Globus pallidus (tissue), 1 donor: ENCODE measurements around the gene OLIG1.

Experiments
- DNase-seq: peaks from one replicate; pipeline ENCODE4 v3.0.0-alpha.2; 2015; ENCODE audit warnings: low spot score

The OLIG1 gene

DNA sequence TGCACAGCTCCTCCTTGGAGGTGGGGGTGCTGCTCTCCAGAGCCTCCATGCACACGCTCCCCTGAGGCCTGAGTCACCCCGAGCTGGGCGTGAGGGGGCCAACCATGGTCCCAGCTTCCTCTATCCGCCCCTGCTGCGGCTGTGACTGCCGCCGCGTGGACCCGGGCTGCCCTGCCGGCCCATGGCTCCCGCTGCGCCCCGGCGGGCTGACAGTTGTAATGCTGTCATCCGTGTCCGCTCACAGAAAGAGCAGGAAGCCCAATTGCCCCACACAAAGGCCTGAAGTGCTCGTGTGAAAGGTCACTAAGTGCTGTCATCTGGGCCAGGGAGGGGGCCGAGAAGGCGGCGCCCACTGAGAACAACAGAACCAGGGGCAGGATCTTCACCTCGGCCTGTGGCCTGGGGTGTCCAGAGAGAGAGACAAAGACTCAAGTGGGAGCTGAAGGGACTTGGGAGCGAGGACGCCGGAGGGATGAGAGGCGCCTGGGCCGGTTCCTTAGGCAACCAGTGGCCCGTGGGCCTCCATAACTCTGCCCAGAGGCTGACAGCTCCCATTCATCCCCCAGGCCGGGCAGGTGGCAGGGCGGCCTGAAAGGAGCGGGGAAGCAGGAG is 31.5 kb downstream of the OLIG1 start:
- no peak for DNase-seq

DNA sequence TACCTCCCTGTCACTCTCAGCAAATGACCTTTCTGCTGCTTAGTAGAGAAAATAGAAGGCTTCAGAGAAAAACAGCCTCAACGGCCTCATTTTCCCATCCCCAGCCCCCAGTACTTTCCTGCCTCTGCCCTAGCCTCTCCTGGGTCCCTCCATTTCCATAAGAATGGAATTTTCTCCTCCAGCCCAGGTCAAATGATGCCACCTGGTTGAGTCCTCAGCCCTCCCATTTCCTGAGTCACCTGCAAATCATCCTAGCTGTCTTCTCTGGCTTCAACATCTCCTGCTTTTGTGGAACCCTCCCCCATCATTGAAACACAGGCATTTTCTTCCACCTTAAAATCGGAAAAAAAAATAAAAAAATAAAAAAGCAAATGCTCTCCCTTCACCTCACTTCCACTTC is 35.1 kb downstream of the OLIG1 start:
- DNase-seq = no peak

DNA sequence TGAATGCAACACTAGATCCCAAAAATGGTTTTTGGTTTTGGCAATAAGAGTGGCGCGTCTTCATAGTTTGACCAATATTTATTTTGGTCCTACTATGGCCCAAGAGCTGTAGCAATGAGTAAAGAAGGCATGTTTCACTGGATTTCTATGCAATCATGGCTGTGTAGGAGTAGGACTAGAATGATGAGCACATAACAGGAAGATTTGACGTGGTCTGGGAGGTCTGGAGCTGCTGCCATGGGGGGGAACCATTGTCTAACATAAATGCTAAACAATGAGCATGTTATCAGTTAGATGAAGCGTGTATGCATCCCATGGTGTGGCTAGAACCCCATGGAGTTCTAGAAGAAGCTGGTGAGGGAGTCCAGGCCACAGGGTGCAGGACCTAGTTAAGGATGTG is 38.3 kb downstream of the OLIG1 start:
- no peak for DNase-seq

DNA sequence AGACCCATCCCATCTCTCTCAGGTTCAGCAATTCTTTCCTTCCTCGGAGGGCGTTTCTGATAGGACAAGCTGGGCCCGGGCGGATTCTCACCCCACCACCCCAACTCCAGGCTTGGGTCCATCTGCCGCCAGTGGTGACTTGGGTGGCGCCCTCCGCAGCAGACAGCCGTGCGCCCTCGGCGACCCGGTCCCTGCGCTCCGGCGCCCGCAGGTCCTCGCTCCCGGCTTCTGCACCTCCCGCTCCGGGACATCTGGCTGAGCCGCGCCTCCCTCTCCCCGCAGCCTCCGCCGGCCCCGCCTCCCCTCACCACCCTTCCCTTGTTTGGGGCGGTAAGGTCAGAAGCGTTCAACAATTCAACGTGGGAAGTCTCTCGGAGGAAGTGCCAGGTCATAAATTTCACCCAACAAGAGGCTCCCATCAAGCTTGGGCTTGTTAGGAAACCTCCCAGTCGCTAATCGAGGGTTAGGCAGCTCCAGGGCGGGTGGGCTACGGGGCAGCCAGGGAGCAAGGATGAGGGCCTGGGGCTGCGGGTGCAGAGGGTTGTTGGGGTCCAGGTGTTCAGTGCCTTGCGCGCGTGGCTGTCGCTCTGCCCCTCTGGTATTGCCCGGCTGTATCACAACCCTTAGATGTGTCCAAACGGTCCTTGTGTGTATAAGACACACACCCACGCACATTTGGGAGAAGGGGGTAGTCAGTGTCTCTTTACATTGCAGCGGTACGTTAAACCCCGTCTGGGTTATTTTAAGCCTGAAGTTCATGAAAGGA is 39.8 kb downstream of the OLIG1 start:
- peak; percentile 13 for DNase-seq

DNA sequence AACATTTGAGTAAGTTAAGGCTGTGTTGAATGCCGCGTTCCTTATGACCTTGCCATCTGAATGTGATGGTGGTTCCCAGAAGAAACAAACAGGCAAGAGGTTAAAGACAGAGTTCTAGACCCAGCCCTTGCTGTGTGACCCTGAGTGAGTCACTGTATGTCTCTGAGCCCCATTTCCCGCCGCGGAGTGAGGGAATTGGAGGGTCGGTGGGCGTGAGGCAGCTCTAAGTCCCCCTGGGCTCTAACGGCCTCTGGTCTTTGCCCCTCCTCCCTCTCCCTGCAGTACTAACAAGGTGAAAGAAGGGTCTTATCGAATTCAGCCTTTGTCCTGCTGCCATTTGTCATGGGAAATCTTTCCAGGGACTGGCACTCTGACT is 40.4 kb downstream of the OLIG1 start:
- no peak for DNase-seq

DNA sequence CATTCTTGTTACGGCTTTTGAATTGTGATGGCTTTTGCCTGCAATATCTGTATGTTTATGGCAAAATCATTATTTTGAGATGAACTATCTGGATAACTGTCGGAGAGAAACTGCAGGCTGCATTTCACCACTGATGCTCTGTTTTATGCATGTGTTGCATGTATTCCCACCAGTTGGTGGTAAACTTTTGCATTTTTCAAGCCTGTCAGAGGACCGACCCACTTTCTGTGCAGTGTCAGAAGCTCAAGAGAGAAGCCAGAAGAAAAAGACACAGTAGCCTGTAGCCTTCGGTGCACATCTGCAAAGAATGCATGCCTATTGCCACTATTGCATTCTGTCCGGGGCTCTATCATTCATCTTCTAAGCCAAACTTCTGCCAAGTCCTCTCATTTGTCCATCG is 41.6 kb downstream of the OLIG1 start:
- no peak for DNase-seq

DNA sequence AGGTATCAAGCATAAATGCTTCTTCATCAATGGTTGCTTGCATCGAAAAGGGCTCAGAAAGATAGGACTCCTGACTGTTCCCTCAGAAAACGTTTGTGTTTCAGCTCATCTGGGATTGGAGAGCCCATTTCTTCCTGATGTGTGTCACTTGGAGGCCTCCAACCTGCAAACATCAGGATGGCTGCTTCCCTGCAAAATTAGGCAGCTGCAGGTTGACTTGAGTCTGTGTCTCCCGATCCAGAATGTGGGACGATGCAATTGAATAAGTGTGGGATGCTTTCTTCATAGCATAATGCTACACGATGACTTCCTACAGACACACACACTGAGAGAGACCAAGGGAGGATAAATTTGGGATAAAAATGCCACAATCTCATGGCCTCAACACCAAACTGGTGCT is 42.2 kb downstream of the OLIG1 start:
- DNase-seq = peak; percentile 40

DNA sequence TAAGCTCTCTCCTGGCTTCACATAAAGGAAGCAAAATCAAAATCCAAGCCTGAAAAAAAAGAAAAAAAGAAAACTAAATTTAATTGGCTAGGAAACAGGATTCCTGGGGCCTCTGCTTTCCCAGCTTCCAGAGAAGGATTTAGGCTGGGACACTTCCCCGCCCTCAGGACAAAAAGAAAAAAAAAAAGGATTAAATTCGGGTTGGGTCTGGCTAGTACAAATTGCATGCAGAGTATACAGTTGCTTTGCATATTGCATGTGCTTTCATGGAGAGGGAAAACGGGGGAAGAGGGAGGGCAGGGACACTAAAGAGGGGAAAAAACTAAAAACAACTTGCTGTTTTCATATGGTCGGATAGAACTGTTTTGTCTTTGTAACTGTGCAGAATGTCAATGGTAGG is 42.7 kb downstream of the OLIG1 start:
- DNase-seq = no peak

DNA sequence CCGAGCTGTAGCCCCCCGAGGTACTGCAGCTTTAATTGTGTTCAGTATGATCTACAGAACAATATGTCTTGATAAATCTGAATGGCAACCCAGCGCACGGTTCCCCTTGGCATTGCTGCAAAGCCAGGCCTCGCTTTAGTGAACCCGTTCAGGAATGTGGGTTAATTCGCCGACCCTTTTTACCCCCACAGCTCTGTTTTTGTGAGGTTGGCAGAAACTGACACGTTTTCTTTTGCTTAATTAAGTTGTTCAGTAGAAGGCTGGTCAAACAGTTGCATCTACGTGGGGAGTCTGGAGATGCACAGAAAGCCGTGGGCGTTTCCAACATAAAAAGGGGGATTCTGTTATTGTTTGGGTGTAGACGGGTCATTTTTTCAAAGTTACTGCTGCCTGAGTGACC is 43.2 kb downstream of the OLIG1 start:
- no peak for DNase-seq

DNA sequence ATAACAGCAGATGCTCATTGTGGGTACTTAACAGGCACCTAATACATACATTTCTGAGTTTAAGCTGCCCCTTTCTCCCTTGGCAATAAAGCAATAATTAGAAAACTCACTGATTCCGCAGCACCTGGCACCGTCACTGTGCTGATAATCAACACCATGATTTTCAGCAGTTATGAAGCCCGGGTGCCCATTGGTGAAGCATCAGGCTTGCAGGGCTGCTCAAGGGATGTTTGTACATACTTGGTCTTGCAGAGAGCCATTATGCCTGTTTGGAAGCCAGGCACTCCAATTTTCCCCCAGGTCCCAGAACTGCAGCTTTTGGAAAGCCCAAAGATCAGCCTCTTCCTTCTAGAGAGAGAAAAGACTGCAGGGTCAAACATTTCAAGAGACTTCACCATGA is 44.3 kb downstream of the OLIG1 start:
- no peak for DNase-seq

DNA sequence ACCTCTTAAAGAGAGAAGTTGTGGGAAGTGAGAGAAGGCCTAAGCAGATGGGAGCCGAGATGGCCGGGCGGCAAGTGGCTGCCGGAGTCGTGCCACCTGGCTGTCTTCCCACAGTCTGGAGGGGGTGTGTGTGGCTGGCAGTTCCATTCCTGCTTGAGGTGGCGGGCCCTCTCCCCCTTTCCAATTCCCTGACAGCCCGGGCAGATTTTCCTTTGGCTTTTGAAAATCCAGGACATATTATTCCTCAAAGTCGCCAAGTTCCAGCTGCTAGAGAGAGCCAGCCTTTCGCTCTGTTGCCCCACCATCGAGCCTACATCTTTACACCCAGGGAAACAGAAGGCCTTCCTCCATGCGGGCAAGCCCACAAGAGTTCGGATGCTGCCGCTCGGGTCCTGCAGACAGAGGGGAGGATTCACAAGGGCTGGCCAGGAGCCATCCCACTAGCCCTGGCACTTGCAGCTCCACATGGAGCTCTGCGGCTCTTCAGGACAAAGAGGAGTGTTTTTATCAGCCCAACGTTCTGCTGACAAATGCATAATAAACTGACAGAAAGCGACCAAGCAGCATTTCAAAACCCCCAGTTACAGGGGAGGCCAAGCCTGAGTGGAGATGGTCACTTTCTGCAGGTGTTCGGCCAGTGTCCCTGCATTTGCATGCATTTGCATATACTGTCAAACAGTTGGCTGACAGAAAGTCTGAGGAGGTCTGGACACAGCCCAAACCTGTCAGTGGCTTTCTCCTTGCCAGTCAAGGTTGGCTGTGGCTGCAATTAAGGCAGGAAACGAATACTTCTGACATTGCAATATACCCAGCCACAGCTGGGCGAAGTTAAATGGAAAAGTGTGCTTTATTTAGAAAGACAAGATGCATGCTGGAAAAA is 45.9 kb downstream of the OLIG1 start:
- DNase-seq = peak; percentile 95

DNA sequence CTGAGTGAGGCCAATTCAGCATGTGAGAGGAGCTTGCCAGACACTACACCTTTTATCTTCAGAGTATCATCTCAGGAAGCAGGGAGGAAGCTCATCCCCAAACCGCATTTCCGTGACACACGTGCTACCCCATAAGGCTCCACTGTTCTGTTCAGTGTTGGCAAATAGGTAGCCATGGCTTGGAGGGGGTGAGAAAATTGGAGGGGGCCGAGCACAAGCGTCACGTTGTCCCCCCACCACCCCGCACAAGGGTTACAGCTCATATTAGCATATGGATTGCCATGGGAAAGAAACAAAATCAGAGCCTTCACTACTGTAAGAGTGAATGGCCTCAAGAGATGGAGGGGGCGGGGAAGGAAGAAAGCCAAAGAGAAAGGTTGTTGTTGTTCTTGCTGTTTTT is 46.7 kb downstream of the OLIG1 start:
- DNase-seq = no peak

DNA sequence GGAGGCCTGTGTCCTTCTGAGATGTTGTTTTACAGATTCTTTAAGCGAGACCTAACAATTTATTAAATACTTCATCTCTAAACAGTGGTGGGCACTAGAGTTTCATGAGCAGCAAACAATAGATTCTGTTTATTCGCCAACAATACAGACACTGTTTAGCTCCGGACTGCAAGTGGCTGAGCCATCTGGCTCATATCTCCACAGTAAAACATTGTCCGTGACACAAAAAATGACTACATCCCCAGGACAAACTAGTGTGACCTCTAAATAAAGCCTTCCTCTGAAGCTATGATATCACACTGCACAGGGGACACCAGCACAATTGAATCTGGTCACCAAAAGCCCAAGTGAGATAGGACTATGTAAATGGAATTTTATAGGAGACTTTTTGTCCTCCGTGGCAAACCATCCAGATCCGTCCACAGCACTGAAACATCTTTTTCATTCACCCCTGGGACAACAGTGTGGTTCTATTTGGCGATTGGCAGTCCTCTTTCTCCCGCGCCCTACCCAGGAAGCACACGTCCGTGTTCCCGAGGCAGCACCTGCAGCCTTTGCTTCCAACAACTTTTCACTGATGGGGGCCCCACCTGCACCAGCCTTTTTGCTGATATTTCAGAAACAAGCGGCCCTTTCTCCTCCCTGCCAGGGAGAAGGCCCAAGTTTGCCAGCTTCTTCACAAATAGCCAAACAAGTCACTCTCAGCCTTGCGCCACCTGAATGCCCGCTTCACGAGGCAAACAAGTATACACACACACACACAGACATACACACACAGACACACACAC is 47.4 kb downstream of the OLIG1 start:
- peak; percentile 98 for DNase-seq
